GM21576 (cell line): ENCODE measurements around the gene KCNC3.

Experiments used
- ATAC-seq: cut with Tn5 transposase; IDR thresholded peaks from one replicate; pipeline ENCODE4 v1.9.1; 2021; ENCODE audit warnings: mild to moderate bottlenecking, moderate library complexity; ENCODE audit not compliant: unreplicated experiment

KCNC3 gene

GRCh38 chr19:50329146-50329925, at the start of gene KCNC3:
Gene KCNC3 (minus strand): TSS chr19:50329377. CDS start chr19:50329082, 295 bp downstream.
- ATAC-seq: peak; percentile 48

GRCh38 chr19:50378863-50379236, 49.7 kb upstream of the KCNC3 start:
- ATAC-seq: no peak

DNA sequence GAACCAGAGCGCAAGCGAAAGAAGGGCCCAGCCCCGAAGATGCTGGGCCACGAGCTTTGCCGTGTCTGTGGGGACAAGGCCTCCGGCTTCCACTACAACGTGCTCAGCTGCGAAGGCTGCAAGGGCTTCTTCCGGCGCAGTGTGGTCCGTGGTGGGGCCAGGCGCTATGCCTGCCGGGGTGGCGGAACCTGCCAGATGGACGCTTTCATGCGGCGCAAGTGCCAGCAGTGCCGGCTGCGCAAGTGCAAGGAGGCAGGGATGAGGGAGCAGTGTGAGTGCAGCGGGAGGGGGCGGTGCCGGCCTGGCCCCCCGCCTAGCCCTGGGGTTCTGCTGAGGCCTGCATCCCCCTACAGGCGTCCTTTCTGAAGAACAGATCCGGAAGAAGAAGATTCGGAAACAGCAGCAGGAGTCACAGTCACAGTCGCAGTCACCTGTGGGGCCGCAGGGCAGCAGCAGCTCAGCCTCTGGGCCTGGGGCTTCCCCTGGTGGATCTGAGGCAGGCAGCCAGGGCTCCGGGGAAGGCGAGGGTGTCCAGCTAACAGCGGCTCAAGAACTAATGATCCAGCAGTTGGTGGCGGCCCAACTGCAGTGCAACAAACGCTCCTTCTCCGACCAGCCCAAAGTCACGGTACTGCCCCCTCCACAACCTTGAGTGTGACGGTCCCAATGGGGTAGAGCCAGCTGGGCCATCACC, 49.1 kb upstream of the KCNC3 start:
- no peak for ATAC-seq

DNA sequence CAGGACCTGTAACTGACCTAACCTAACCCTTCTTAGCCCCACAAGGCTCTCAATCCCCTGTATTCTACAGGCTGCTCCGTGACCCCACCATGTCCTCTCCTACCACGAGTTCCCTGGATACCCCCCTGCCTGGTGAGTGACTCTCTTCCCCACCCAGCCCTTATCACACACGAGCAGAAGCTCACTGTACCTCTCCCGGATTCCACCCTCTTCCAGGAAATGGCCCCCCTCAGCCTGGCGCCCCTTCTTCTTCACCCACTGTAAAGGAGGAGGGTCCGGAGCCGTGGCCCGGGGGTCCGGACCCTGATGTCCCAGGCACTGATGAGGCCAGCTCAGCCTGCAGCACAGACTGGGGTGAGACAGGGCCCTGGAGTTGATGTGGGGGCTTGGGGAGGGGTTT, 48.3 kb upstream of the KCNC3 start:
- ATAC-seq: no peak

DNA sequence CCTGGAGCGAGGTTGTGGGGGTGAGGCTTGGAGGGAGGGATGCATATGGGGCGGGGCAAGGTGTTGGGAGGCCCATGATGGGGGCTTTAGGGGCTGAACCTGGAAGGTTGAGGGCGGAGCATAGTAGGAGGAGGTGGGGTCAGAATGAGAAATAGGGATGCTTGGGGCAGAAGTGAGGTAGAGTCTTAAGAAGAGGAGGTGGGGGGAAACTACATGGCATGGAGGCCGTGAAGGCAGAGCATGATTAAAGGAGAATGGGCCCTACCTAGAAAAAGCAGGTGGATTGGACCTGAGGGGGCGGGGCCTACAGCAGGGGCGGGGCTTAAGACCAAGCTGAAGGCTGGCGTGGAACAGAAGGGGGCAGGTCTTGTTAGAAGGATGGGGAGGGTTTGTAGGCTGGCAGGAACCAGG, 47.9 kb upstream of the KCNC3 start:
- ATAC-seq: no peak

GRCh38 chr19:50376166-50377050, 47.2 kb upstream of the KCNC3 start, which contains the start of gene NR1H2:
Gene NR1H2 (plus strand): TSS chr19:50376457. CDS start chr19:50377606, 1,149 bp downstream.
- peak; percentile 75 for ATAC-seq

GRCh38 chr19:50371914-50372475, 42.8 kb upstream of the KCNC3 start:
- ATAC-seq: no peak

GRCh38 chr19:50368649-50369570, 39.7 kb upstream of the KCNC3 start:
- peak; percentile 63 for ATAC-seq

- no peak for ATAC-seq
Measured at GRCh38 chr19:50365434-50366306, 36.5 kb upstream of the KCNC3 start, which contains the start of gene NAPSA. Gene NAPSA (minus strand): TSS chr19:50365639. CDS start chr19:50365621, 18 bp downstream.

GRCh38 chr19:50362656-50363424, 33.7 kb upstream of the KCNC3 start:
- ATAC-seq: no peak

- ATAC-seq: no peak
Measured at GRCh38 chr19:50362030-50362412, 32.8 kb upstream of the KCNC3 start.

DNA sequence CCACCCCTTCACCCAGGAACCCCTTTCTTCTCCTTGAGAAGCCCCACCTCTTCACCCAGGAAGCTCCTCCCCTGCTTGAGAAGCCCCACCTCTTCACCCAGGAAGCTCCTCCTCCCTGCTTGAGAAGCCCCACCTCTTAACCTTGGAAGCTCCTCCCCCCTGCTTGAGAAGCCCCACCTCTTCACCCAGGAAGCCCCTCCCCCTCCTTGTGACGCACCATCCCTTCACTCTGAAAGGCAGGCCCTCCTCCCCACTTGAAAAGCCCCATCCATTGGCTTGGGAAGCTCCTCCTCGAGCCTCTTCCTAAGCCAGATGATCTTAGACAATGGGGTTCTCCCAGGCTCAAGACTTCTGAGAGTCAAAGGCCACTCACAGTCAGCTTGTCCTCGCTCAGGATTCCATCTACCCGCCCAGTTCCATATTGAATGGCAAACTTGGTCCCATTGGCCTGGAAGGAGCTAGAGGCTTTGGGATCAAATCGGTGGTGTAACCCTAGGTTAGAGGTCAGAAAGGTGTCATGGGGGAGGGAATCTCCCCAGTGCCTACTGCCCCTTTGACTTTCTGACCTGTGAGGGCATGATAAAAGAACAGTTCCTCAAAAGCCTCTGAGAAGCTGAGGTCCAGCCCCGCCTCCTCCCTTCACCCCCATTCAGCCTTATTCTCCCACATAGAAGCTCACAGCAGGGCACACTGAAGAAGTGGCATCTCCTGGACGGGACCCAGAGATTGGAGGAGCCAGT, 32.3 kb upstream of the KCNC3 start:
- ATAC-seq: no peak

DNA sequence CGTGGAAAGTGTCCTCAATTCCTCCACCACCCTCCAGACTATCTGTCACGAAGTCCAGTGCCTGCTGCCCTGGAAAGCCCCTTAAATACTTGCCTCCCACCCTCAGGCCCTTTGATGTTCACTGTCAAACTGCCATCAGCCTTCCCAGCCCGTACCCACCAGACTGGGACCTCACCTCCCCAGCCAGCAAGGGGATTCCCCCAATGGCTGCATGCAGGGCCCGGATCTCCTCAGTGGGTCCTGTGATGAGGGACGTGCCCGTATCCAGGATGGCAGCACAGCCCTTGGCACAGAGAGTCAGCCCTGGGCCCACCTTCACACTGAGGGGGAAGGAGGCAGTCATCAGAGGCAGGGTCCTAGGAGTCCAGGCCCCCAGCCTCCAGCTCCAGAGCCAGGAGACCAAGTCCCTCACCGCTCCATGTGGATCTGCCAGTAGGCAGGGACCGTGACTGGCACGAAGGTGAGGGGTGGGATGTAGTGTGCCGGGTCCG, 30.2 kb upstream of the KCNC3 start:
- ATAC-seq: no peak

GRCh38 chr19:50358483-50359327, 29.5 kb upstream of the KCNC3 start:
- no peak for ATAC-seq

- ATAC-seq: peak; percentile 39
Measured at GRCh38 chr19:50357178-50358100, 28.3 kb upstream of the KCNC3 start.
